OCI-LY7 (cell line): Measurements from ENCODE around the gene FAM229B.

Experiments
- EZH2phosphoT487 ChIP-seq: fragments of 200-600 bp; sonication (generic); IDR thresholded peaks from 2 replicates; pipeline ENCODE4 v1.6.1; 2018; ENCODE audit warnings: low read depth, borderline replicate concordance, mild to moderate bottlenecking, mixed run types, antibody characterized with exemption, low read length, moderate library complexity, mixed read lengths
- TF ChIP-seq, protein P1 (sequence below): fragments of 200-600 bp; sonication (generic); conservative IDR thresholded peaks from 2 replicates; pipeline ENCODE4 v1.5.1; 2014; ENCODE audit warnings: mild to moderate bottlenecking, antibody characterized with exemption, low read length, moderate library complexity, mixed read lengths

DNA sequence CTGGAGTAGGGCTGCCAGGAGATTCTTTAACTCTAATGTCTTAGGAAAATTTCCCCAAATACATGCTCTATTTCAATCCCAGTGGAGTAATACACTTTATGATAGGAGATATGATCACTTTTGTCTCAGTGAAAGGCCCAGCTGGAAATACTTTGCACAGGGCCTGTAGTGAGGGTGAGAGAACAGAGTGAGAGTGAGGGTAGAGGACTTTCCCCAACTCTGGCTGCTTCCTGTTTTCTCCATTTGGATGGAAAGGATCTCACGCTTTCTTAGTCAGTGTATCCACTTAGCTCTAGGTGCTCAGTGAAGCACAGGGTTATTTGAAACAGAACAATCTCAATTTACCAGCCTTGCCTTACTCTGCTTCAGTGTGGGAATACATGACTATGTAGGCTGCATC lies 36.6 kb downstream of the FAM229B start:
- TF ChIP-seq, protein P1, sequence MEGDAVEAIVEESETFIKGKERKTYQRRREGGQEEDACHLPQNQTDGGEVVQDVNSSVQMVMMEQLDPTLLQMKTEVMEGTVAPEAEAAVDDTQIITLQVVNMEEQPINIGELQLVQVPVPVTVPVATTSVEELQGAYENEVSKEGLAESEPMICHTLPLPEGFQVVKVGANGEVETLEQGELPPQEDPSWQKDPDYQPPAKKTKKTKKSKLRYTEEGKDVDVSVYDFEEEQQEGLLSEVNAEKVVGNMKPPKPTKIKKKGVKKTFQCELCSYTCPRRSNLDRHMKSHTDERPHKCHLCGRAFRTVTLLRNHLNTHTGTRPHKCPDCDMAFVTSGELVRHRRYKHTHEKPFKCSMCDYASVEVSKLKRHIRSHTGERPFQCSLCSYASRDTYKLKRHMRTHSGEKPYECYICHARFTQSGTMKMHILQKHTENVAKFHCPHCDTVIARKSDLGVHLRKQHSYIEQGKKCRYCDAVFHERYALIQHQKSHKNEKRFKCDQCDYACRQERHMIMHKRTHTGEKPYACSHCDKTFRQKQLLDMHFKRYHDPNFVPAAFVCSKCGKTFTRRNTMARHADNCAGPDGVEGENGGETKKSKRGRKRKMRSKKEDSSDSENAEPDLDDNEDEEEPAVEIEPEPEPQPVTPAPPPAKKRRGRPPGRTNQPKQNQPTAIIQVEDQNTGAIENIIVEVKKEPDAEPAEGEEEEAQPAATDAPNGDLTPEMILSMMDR, result no peak
- TF ChIP-seq EZH2phosphoT487, result no peak
